ENCODE measurements around the gene UBXN11.

UBXN11 gene

GRCh38 chr1:26279456-26280332 is 26.7 kb downstream of the UBXN11 start, which contains the start of gene SH3BGRL3:
Gene SH3BGRL3 (plus strand): TSS chr1:26280086. CDS start chr1:26280156, 70 bp downstream.
- H3K4me3 ChIP-seq (replicated peaks; ENCODE audit: low read depth, low read length), result peak within 1 kb of the TSS; percentile 81
- peak; percentile 78 for DNase-seq (ENCODE audit: low read depth)
- peak; percentile 63 for TF ChIP-seq CTCF (IDR thresholded peaks at IDR 0.05; ENCODE audit: low read length, missing control alignments)

GRCh38 chr1:26278724-26279455 is 27.5 kb downstream of the UBXN11 start:
- TF ChIP-seq CTCF (IDR thresholded peaks at IDR 0.05; ENCODE audit: low read length, missing control alignments), result no peak
- H3K4me3 ChIP-seq (replicated peaks; ENCODE audit: low read depth, low read length), result peak overlapping the region; percentile 81
- DNase-seq (ENCODE audit: low read depth), result peak; percentile 40

GRCh38 chr1:26278303-26278702 is 28.1 kb downstream of the UBXN11 start:
- peak; percentile 53 for DNase-seq (ENCODE audit: low read depth)
- no peak for TF ChIP-seq CTCF (IDR thresholded peaks at IDR 0.05; ENCODE audit: low read length, missing control alignments)
- H3K4me3 ChIP-seq (replicated peaks; ENCODE audit: low read depth, low read length), result no peak overlapping the region

- no peak overlapping the region for H3K4me3 ChIP-seq (replicated peaks; ENCODE audit: low read depth, low read length)
- no peak for DNase-seq (ENCODE audit: low read depth)
- TF ChIP-seq CTCF (IDR thresholded peaks at IDR 0.05; ENCODE audit: low read length, missing control alignments), result no peak
These were observed 28.7 kb downstream of the UBXN11 start for GRCh38 chr1:26277719-26278118.

- no peak for DNase-seq (ENCODE audit: low read depth)
- no peak for TF ChIP-seq CTCF (IDR thresholded peaks at IDR 0.05; ENCODE audit: low read length, missing control alignments)
- H3K4me3 ChIP-seq (replicated peaks; ENCODE audit: low read depth, low read length), result no peak overlapping the region
These were observed 29.2 kb downstream of the UBXN11 start for GRCh38 chr1:26277261-26277661.

GRCh38 chr1:26276432-26276838 is 30.0 kb downstream of the UBXN11 start:
- no peak for DNase-seq (ENCODE audit: low read depth)
- H3K4me3 ChIP-seq (replicated peaks; ENCODE audit: low read depth, low read length), result no peak overlapping the region
- TF ChIP-seq CTCF (IDR thresholded peaks at IDR 0.05; ENCODE audit: low read length, missing control alignments), result no peak
